Measurements from ENCODE around the gene VPS16.

- no peak for TF ChIP-seq POLR2AphosphoS5 (IDR thresholded peaks at IDR 0.05; ENCODE audit: low read depth)
- no peak for TF ChIP-seq CTCF (IDR thresholded peaks at IDR 0.05; ENCODE audit: insufficient read depth, low read length)
These were observed 38.0 kb downstream of the VPS16 start for GRCh38 chr20:2878515-2878914.
